ENCODE results near the gene ADGRB3.
"Not testable (repeated sequence)": the region's sequence is repeated elsewhere in the genome, so short reads cannot be mapped to it uniquely, and the experiment has no call there.

Gene ADGRB3

GRCh38 chr6:69286331-69286730, 651.2 kb downstream of the ADGRB3 start:
- TF ChIP-seq, protein P1, sequence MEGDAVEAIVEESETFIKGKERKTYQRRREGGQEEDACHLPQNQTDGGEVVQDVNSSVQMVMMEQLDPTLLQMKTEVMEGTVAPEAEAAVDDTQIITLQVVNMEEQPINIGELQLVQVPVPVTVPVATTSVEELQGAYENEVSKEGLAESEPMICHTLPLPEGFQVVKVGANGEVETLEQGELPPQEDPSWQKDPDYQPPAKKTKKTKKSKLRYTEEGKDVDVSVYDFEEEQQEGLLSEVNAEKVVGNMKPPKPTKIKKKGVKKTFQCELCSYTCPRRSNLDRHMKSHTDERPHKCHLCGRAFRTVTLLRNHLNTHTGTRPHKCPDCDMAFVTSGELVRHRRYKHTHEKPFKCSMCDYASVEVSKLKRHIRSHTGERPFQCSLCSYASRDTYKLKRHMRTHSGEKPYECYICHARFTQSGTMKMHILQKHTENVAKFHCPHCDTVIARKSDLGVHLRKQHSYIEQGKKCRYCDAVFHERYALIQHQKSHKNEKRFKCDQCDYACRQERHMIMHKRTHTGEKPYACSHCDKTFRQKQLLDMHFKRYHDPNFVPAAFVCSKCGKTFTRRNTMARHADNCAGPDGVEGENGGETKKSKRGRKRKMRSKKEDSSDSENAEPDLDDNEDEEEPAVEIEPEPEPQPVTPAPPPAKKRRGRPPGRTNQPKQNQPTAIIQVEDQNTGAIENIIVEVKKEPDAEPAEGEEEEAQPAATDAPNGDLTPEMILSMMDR (conservative IDR thresholded peaks at IDR 0.05; ENCODE audit: low read depth, low read length), result no peak
- no peak for DNase-seq (ENCODE audit: low read depth)
- no peak overlapping the region for H3K4me3 ChIP-seq (ENCODE audit: low read length)

DNA sequence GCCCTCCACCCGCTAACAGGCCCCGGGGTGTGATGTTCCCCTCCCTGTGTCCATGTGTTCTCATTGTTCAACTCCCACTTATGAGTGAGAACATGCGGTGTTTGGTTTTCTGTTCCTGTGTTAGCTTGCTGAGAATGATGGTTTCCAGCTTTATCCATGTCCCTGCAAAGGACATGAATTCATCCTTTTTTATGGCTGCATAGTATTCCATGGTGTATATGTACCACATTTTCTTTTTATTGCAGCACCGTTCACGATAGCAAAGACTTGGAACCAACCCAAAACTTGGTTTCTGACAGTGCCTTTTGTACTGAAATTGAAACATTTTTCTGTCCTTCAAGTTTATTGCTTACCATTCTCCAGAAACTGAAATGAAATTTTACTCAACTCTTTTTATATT, 653.1 kb downstream of the ADGRB3 start:
- H3K4me3 ChIP-seq (ENCODE audit: low read length); DNase-seq (ENCODE audit: low read depth): not testable (repeated sequence)

GRCh38 chr6:69289689-69290495, 654.8 kb downstream of the ADGRB3 start:
- no peak overlapping the region for H3K4me3 ChIP-seq (ENCODE audit: low read length)
- DNase-seq (ENCODE audit: low read depth), result peak; percentile 7
- TF ChIP-seq, protein P1 (conservative IDR thresholded peaks at IDR 0.05; ENCODE audit: low read depth, low read length), result no peak

- DNase-seq (ENCODE audit: low read depth), result no peak
- TF ChIP-seq, protein P1 (conservative IDR thresholded peaks at IDR 0.05; ENCODE audit: low read depth, low read length), result no peak
- no peak overlapping the region for H3K4me3 ChIP-seq (ENCODE audit: low read length)
These were observed 658.4 kb downstream of the ADGRB3 start for GRCh38 chr6:69293471-69293870.

DNA sequence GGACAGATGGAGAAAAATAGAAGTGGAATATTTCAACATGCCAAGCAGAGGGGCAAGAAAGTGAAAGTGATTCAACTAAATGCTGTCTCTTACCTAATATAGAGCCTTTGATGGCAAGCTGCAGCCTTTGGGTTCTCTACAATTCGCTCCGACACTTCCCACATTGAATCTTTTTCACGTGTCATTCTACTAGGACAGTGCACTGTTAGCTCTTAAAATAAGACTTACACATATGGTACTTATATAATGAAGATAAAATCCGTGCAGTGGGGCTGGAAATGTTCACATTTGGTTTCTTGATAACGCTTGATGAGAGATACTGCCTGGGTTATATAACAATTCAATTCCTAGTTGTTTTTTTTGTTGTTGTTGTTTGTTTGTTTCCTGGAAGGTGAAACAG, 659.3 kb downstream of the ADGRB3 start:
- TF ChIP-seq, protein P1 (conservative IDR thresholded peaks at IDR 0.05; ENCODE audit: low read depth, low read length), result no peak
- DNase-seq (ENCODE audit: low read depth), result no peak
- H3K4me3 ChIP-seq (ENCODE audit: low read length), result no peak overlapping the region

GRCh38 chr6:69294862-69295261, 659.8 kb downstream of the ADGRB3 start:
- DNase-seq (ENCODE audit: low read depth), result no peak
- no peak overlapping the region for H3K4me3 ChIP-seq (ENCODE audit: low read length)
- TF ChIP-seq, protein P1 (conservative IDR thresholded peaks at IDR 0.05; ENCODE audit: low read depth, low read length), result no peak

- DNase-seq (ENCODE audit: low read depth), result no peak
- H3K4me3 ChIP-seq (ENCODE audit: low read length), result no peak overlapping the region
- TF ChIP-seq, protein P1 (conservative IDR thresholded peaks at IDR 0.05; ENCODE audit: low read depth, low read length), result no peak
These were observed 668.3 kb downstream of the ADGRB3 start for GRCh38 chr6:69303382-69303781.
